H9 (cell line): ENCODE measurements around the gene ATG4D. TPM values are rescaled to one million over a fixed set of nuclear protein-coding genes. Genes with fewer than 3 reads are reported as not detected.

Experiments used
- DNase-seq: peaks from one replicate; pipeline ENCODE4 v3.0.0-alpha.2; 2017
- H2AFZ ChIP-seq: one replicate; pipeline ENCODE4 v1.6.1; 2013; ENCODE audit warnings: mild to moderate bottlenecking, low read length, control low read depth, moderate library complexity
- H2AK5ac ChIP-seq: 2 replicates; pipeline ENCODE4 v1.6.1; 2013; ENCODE audit warnings: low read length, control low read depth, mixed read lengths; ENCODE audit not compliant: insufficient read length
- H2BK120ac ChIP-seq: one replicate; pipeline ENCODE4 v1.6.1; 2013; ENCODE audit warnings: low read depth, mild to moderate bottlenecking, low read length, control low read depth, inconsistent platforms; ENCODE audit not compliant: poor library complexity, severe bottlenecking
- H2BK12ac ChIP-seq: 2 replicates; pipeline ENCODE4 v1.6.1; 2013; ENCODE audit warnings: low read length, control low read depth, mixed read lengths, low read depth; ENCODE audit not compliant: insufficient read length
- H2BK15ac ChIP-seq: 2 replicates; pipeline ENCODE4 v1.6.1; 2013; ENCODE audit warnings: low read depth, low read length, control low read depth
- H2BK20ac ChIP-seq: one replicate; pipeline ENCODE4 v1.6.1; 2013; ENCODE audit warnings: low read depth, mild to moderate bottlenecking, low read length, control low read depth, inconsistent platforms; ENCODE audit not compliant: poor library complexity, severe bottlenecking
- H2BK5ac ChIP-seq: 2 replicates; pipeline ENCODE4 v1.6.1; 2013; ENCODE audit warnings: low read length, control low read depth, mixed read lengths; ENCODE audit not compliant: insufficient read length
- H3K14ac ChIP-seq: 2 replicates; pipeline ENCODE4 v1.6.1; 2013; ENCODE audit warnings: low read length, control low read depth; ENCODE audit not compliant: insufficient read depth
- H3K18ac ChIP-seq: 2 replicates; pipeline ENCODE4 v1.6.1; 2013; ENCODE audit warnings: low read depth, mild to moderate bottlenecking, mixed read lengths, low read length, control low read depth; ENCODE audit not compliant: insufficient read length
- H3K23ac ChIP-seq: 2 replicates; pipeline ENCODE4 v1.6.1; 2013; ENCODE audit warnings: low read length, control low read depth, mixed read lengths, low read depth; ENCODE audit not compliant: insufficient read length
- H3K23me2 ChIP-seq: 2 replicates; pipeline ENCODE4 v1.6.1; 2013; ENCODE audit warnings: low read depth, mild to moderate bottlenecking, mixed read lengths, low read length, control low read depth; ENCODE audit not compliant: insufficient read length, poor library complexity, severe bottlenecking
- H3K27ac ChIP-seq: 2 replicates; pipeline ENCODE4 v1.5.1; 2013; ENCODE audit warnings: low read length, control low read depth, mixed read lengths, low read depth; ENCODE audit not compliant: insufficient read length
- H3K27me3 ChIP-seq: 2 replicates; pipeline ENCODE4 v1.6.1; 2013; ENCODE audit warnings: low read length, control low read depth, inconsistent platforms; ENCODE audit not compliant: insufficient read depth
- H3K4ac ChIP-seq: 2 replicates; pipeline ENCODE4 v1.6.1; 2013; ENCODE audit warnings: low read depth, mild to moderate bottlenecking, control low read depth, inconsistent platforms, low read length, moderate library complexity
- H3K4me1 ChIP-seq: 2 replicates; pipeline ENCODE4 v1.6.1; 2013; ENCODE audit warnings: low read length, control low read depth, inconsistent platforms; ENCODE audit not compliant: insufficient read depth
- H3K4me2 ChIP-seq: 2 replicates; pipeline ENCODE4 v1.6.1; 2013; ENCODE audit warnings: low read length, control low read depth, mixed read lengths; ENCODE audit not compliant: insufficient read length, insufficient read depth
- H3K56ac ChIP-seq: 2 replicates; pipeline ENCODE4 v1.6.1; 2013; ENCODE audit warnings: low read depth, mild to moderate bottlenecking, mixed read lengths, low read length, control low read depth; ENCODE audit not compliant: insufficient read length
- H3K79me1 ChIP-seq: 2 replicates; pipeline ENCODE4 v1.6.1; 2013; ENCODE audit warnings: low read depth, mild to moderate bottlenecking, moderate library complexity, low read length, control low read depth, inconsistent platforms; ENCODE audit not compliant: insufficient read depth, poor library complexity, severe bottlenecking
- H3K79me2 ChIP-seq: 2 replicates; pipeline ENCODE4 v1.6.1; 2013; ENCODE audit warnings: low read length, control low read depth, inconsistent platforms; ENCODE audit not compliant: insufficient read depth
- H3K9ac ChIP-seq: 2 replicates; pipeline ENCODE4 v1.6.1; 2013; ENCODE audit warnings: low read length, control low read depth, mixed read lengths; ENCODE audit not compliant: insufficient read length; ENCODE audit errors: extremely low read depth
- H3K9me3 ChIP-seq: one replicate; pipeline ENCODE4 v1.6.1; 2013; ENCODE audit warnings: low read depth, low read length, inconsistent platforms; ENCODE audit not compliant: control insufficient read depth
- H3T11ph ChIP-seq: one replicate; pipeline ENCODE4 v1.6.1; 2013; ENCODE audit warnings: mild to moderate bottlenecking, low read length, control low read depth, inconsistent platforms
- H4K20me1 ChIP-seq: one replicate; pipeline ENCODE4 v1.6.1; 2013; ENCODE audit not compliant: control insufficient read depth, insufficient read length, insufficient read depth
- H4K5ac ChIP-seq: 2 replicates; pipeline ENCODE4 v1.6.1; 2013; ENCODE audit warnings: low read depth, mild to moderate bottlenecking, mixed read lengths, low read length, control low read depth; ENCODE audit not compliant: insufficient read length
- H4K8ac ChIP-seq: replicated peaks from 2 replicates; pipeline ENCODE4 v1.6.1; 2013; ENCODE audit warnings: low read length, control low read depth, mixed read lengths, low read depth; ENCODE audit not compliant: insufficient read length
- H4K91ac ChIP-seq: 2 replicates; pipeline ENCODE4 v1.6.1; 2013; ENCODE audit warnings: low read depth, mild to moderate bottlenecking, moderate library complexity, mixed read lengths, low read length, control low read depth; ENCODE audit not compliant: insufficient read length
- H3K27ac Mint-ChIP-seq, 3 experiments: 2 replicates in 2 of 3; 3 replicates in 1 of 3; pipeline ENCODE4 v1.8.0; 2020 to 2021; ENCODE audit warnings: mixed read lengths in 3 of 3, mild to moderate bottlenecking in 1 of 3, moderate library complexity in 1 of 3
- H3K27me3 Mint-ChIP-seq: 2 replicates; pipeline ENCODE4 v1.8.0; 2021; ENCODE audit warnings: low read depth, mild to moderate bottlenecking, moderate library complexity, mixed read lengths
- H3K36me3 Mint-ChIP-seq, 3 experiments: 2 replicates in 2 of 3; 3 replicates in 1 of 3; pipeline ENCODE4 v1.8.0; 2020 to 2021; ENCODE audit warnings: low read depth in 3 of 3, mixed read lengths in 3 of 3; ENCODE audit not compliant: insufficient read depth in 1 of 3
- H3K4me1 Mint-ChIP-seq, 2 experiments: 2 replicates each; pipeline ENCODE4 v1.8.0; 2020; ENCODE audit warnings: mixed read lengths in 2 of 2
- H3K4me3 Mint-ChIP-seq, 2 experiments: 2 replicates in 1 of 2; 3 replicates in 1 of 2; pipeline ENCODE4 v1.8.0; 2020 to 2021; ENCODE audit warnings: mild to moderate bottlenecking in 2 of 2, mixed read lengths in 2 of 2, moderate library complexity in 1 of 2
- H3K9me3 Mint-ChIP-seq, 2 experiments: 2 replicates in 1 of 2; 3 replicates in 1 of 2; pipeline ENCODE4 v1.8.0; 2020; ENCODE audit warnings: mild to moderate bottlenecking in 2 of 2, mixed read lengths in 2 of 2, moderate library complexity in 1 of 2
- WGBS: extraction: QIAGEN DNeasy Blood & Tissue Kit; methylation state at CpG from one replicate; pipeline ENCODE4 v1.1.7; 2013; ENCODE audit warnings: missing lambda C conversion rate, low lambda C conversion rate, mixed read lengths; ENCODE audit not compliant: insufficient read length; ENCODE audit errors: extremely low coverage; 5-methylcytosine and 5-hydroxymethylcytosine counted together
- total RNA-seq: library from RNA; stranded (reverse); gene quantifications from 2 replicates; pipeline ENCODE4 v1.2.1, GENCODE V29; 2021
- TF ChIP-seq, protein P1 (sequence below): fragments of 200-600 bp; sonication (generic); conservative IDR thresholded peaks from 3 replicates; pipeline ENCODE4 v1.8.0; 2021; ENCODE audit warnings: antibody characterized with exemption, mild to moderate bottlenecking

The ATG4D gene
- total RNA-seq, 1 experiment from 2014 or later = 55.8 TPM

DNA sequence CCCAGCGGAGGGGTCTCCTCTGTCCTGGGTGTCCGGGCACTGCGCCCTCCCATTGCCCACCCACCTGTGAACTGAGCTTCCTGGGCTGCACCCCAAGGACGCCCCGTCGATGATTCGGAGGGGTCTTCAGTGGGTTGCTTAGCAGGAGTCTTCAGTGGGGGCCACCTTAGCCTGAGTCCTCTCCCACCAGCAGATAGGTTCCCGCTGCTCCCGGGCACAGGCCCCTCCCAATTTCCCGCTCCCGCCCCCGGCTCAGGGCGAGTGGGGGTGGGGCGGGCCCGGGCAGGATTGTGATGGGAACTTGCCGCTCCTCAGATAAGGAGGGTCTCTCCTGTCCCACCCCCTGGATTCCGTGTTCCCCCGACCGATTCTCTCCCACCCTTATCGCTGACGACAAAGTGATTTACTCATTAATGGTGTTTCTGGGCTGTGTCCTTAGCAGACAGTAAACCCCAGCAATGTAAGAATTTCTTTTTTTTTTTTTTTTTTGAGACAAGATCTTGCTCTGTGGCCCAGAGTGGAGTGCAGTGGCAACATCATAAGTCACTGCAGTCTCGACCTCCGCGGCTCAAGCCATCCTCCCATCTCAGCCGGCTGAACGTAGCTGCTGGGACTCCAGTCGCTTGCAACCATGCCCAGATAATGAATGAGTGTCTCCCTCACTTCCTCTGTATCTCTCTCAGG, 25.8 kb upstream of the ATG4D start:
- peak overlapping the region; percentile 72 to 87 for H3K4me3 Mint-ChIP-seq
- no peak overlapping the region for H2BK5ac ChIP-seq

More for the DNA sequence above, 25.8 kb upstream of the ATG4D start:
- Histone ChIP-seq H3T11ph (no peak overlapping the region), H3K23me2 (peaks cover 19% of the 10 kb centered on the region), H4K5ac (no peak overlapping the region), H3K18ac (no peak overlapping the region), H2AK5ac (no peak overlapping the region), H2BK20ac (no peak overlapping the region), H3K9ac (no peak overlapping the region), H3K56ac (no peak overlapping the region), H3K79me2 (no peaks in the 10 kb centered on the region), H2BK15ac (no peak overlapping the region), H2BK12ac (no peak overlapping the region), H3K4me2 (peak overlapping the region; percentile 79), H3K4me1 (no peaks in the 10 kb centered on the region; the same call in 1 of the 2 replicates), H2BK120ac (no peak overlapping the region), H3K23ac (no peak overlapping the region), H3K14ac (no peak overlapping the region; the same call in 1 of the 2 replicates), H3K9me3 (no peaks in the 10 kb centered on the region), H4K20me1 (no peaks in the 10 kb centered on the region), H3K79me1 (no peaks in the 10 kb centered on the region), H3K4ac (no peak overlapping the region), H2AFZ (peak overlapping the region; percentile 27), H3K27me3 (peaks cover 7% of the 10 kb centered on the region; the same call in 1 of the 2 replicates), H4K8ac (no peak overlapping the region), H4K91ac (no peak overlapping the region), H3K27ac (no peak overlapping the region)
- peak; percentile 77 for DNase-seq
- Mint-ChIP-seq H3K36me3 (peaks cover 7 to 10% (median 7%) of the 10 kb centered on the region in 3 experiments; a peak in 6 of 7 replicates), H3K27ac (peak overlapping the region in 1 of 3 experiments; percentile 86; a peak in 2 of 7 replicates), H3K4me1 (peaks cover 19 to 29% of the 10 kb centered on the region in 2 experiments), H3K27me3 (peaks cover 20% of the 10 kb centered on the region), H3K9me3 (no peaks in the 10 kb centered on the region; a peak in 1 of 5 replicates)
- WGBS = no CpG with 5 or more reads among the region's 27 CpGs
- TF ChIP-seq, protein P1, sequence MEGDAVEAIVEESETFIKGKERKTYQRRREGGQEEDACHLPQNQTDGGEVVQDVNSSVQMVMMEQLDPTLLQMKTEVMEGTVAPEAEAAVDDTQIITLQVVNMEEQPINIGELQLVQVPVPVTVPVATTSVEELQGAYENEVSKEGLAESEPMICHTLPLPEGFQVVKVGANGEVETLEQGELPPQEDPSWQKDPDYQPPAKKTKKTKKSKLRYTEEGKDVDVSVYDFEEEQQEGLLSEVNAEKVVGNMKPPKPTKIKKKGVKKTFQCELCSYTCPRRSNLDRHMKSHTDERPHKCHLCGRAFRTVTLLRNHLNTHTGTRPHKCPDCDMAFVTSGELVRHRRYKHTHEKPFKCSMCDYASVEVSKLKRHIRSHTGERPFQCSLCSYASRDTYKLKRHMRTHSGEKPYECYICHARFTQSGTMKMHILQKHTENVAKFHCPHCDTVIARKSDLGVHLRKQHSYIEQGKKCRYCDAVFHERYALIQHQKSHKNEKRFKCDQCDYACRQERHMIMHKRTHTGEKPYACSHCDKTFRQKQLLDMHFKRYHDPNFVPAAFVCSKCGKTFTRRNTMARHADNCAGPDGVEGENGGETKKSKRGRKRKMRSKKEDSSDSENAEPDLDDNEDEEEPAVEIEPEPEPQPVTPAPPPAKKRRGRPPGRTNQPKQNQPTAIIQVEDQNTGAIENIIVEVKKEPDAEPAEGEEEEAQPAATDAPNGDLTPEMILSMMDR = no peak
